Femur (tissue), 1 donor: Measurements from ENCODE around the gene PKD1.
"Not testable (repeated sequence)": the region's sequence is repeated elsewhere in the genome, so short reads cannot be mapped to it uniquely, and the experiment has no call there.

Experiments
- DNase-seq: peaks from one replicate; pipeline ENCODE4 v3.0.0-alpha.2; 2017

Gene PKD1

GRCh38 chr16:2105769-2106168, 29.9 kb downstream of the PKD1 start:
- DNase-seq: not testable (repeated sequence)

- DNase-seq: not testable (repeated sequence)
Measured at GRCh38 chr16:2105291-2105690, 30.4 kb downstream of the PKD1 start.

- DNase-seq: not testable (repeated sequence)
Measured at GRCh38 chr16:2104464-2104863, 31.2 kb downstream of the PKD1 start.

- DNase-seq: no peak
Measured at GRCh38 chr16:2102471-2102870, 33.2 kb downstream of the PKD1 start.

- DNase-seq: not testable (repeated sequence)
Measured at GRCh38 chr16:2101581-2101980, 34.1 kb downstream of the PKD1 start.

GRCh38 chr16:2097689-2098088, 38.0 kb downstream of the PKD1 start:
- not testable (repeated sequence) for DNase-seq

GRCh38 chr16:2096853-2097595, 38.7 kb downstream of the PKD1 start:
- no peak for DNase-seq

- no peak for DNase-seq
Measured at GRCh38 chr16:2095918-2096582, 39.6 kb downstream of the PKD1 start.

GRCh38 chr16:2095315-2095853, 40.3 kb downstream of the PKD1 start:
- DNase-seq: no peak

- DNase-seq: no peak
Measured at GRCh38 chr16:2093793-2094192, 41.9 kb downstream of the PKD1 start.

GRCh38 chr16:2092866-2093265, 42.8 kb downstream of the PKD1 start:
- DNase-seq: no peak

GRCh38 chr16:2092256-2092620, 43.5 kb downstream of the PKD1 start:
- DNase-seq: no peak

- peak; percentile 62 for DNase-seq
Measured at GRCh38 chr16:2091547-2092255, 44.0 kb downstream of the PKD1 start.

GRCh38 chr16:2090777-2091546, 44.7 kb downstream of the PKD1 start:
- peak; percentile 92 for DNase-seq

- DNase-seq: no peak
Measured at GRCh38 chr16:2090481-2090776, 45.3 kb downstream of the PKD1 start.

- no peak for DNase-seq
Measured at GRCh38 chr16:2089706-2090480, 45.8 kb downstream of the PKD1 start.

GRCh38 chr16:2088759-2089358, 46.8 kb downstream of the PKD1 start:
- DNase-seq: no peak

GRCh38 chr16:2087748-2088631, 47.7 kb downstream of the PKD1 start:
- DNase-seq: no peak

GRCh38 chr16:2086812-2087747, 48.6 kb downstream of the PKD1 start:
- peak; percentile 28 for DNase-seq
